ENCODE measurements around the gene TPGS2. TPM values are rescaled to one million over a fixed set of nuclear protein-coding genes. Genes with fewer than 3 reads are reported as not detected.
"Not testable (repeated sequence)": the region's sequence is repeated elsewhere in the genome, so short reads cannot be mapped to it uniquely, and the experiment has no call there.

TPGS2 gene, protein sequence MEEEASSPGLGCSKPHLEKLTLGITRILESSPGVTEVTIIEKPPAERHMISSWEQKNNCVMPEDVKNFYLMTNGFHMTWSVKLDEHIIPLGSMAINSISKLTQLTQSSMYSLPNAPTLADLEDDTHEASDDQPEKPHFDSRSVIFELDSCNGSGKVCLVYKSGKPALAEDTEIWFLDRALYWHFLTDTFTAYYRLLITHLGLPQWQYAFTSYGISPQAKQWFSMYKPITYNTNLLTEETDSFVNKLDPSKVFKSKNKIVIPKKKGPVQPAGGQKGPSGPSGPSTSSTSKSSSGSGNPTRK
- total RNA-seq (45.6 TPM), polyA plus RNA-seq (100 to 1,000 TPM in 1 of 4 donors, 10 to 100 TPM in 3; 69.1 to 107 (median 75.2) TPM)

DNA sequence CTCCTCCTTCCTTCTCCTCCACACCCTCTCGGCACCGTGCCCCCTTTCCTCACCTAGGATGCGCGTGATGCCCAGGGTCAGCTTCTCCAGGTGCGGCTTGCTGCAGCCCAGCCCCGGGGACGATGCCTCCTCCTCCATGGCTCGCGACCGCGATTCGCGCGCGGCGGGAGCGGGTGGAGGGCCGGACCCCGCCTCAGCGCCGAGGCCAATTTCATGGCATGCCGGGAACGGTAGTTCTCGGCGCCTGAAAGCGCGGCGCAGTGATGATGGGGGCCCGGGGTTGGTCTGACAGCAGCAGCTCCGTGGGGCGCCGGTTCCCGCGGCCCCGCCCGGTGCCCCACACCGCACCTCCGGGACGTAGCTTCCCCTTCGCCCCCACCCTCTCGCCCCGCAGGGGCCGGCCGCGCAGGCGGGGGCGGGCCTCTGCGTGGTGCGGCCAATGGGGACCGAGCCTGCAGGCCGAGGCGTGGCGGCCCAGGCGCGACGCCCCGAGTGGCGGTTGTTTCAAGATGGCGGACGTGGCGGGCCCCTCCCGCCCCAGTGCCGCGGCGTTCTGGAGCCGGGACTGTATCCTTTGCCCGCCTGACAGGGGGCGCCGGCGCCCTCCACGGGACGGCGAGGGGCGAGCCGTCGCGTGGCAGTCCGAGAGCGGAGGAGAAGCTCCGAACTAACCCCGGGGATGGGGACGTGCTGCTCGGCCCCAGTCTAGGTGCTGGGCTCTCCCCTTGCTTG lies at the start of gene TPGS2, which contains the start of gene KIAA1328:
Gene TPGS2 (minus strand): TSS at position 373 of the 732 bp plus-strand sequence. CDS start 235 bp downstream, at position 138.
Gene KIAA1328 (plus strand): TSS at position 498 of the 732 bp plus-strand sequence. CDS start 12 bp downstream, at position 510.
- Histone ChIP-seq H3K27me3 (ENCODE audit: control insufficient read depth, insufficient read depth, low read length) (no peaks in the 10 kb centered on the region), H3K27ac (ENCODE audit: insufficient read depth, low read length, poor library complexity, severe bottlenecking) (peak within 1 kb of the TSS; percentile 78), H3K4me3 (ENCODE audit: low read depth, low read length) (peak within 1 kb of the TSS; percentile 90), H3K9me3 (ENCODE audit: control insufficient read depth in 2 of 2, low read length in 2 of 2) (no peaks in the 10 kb centered on the region), H3K36me3 (ENCODE audit: control insufficient read depth, insufficient read depth, low read length) (no peaks in the 10 kb centered on the region), H3K4me1 (ENCODE audit: control insufficient read depth, insufficient read depth, low read length, poor library complexity, severe bottlenecking) (peaks cover 29% of the 10 kb centered on the region)
- H3K36me3 Mint-ChIP-seq, result peaks cover 7% of the 10 kb centered on the region
- DNase-seq (peak; percentile 87 to 93 (median 88)), ATAC-seq (ENCODE audit: low read depth in 2 of 2) (peak; percentile 89 to 91)
- peaks cover 32 to 57% (median 42%) of the 10 kb centered on the region in 4 donors for H3K4me1 Mint-ChIP-seq
- H3K4me3 Mint-ChIP-seq, result peak within 1 kb of the TSS; percentile 93 to 98 (median 96)
- peaks cover 0 to 2% (median 0%) of the 10 kb centered on the region in 7 donors for H3K9me3 Mint-ChIP-seq
- H3K27me3 Mint-ChIP-seq, result no peaks in the 10 kb centered on the region
- H3K27ac Mint-ChIP-seq, result peak within 1 kb of the TSS; percentile 92 to 96 (median 94)

DNA sequence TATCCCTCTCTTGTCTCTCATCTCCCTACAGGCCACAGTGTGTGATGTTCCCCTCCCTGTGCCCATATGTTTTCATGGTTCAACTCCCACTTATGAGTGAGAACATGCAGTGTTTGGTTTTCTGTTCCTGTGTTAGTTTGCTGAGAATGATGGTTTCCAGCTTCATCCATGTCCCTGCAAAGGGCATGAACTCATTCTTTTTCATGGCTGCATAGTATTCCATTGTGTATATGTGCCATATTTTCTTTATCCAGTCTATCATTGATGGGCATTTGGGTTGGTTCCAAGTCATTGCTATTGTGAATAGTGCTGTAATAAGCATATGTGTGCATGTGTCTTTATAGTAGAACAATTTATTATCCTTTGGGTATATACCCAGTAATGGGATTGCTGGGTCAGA lies 45.0 kb upstream of the TPGS2 start:
- ATAC-seq (ENCODE audit: low read depth in 2 of 2); H3K4me1 ChIP-seq (ENCODE audit: control insufficient read depth, insufficient read depth, low read length, poor library complexity, severe bottlenecking); H3K36me3 ChIP-seq (ENCODE audit: control insufficient read depth, insufficient read depth, low read length); H3K9me3 ChIP-seq (ENCODE audit: control insufficient read depth in 2 of 2, low read length in 2 of 2); H3K27me3 Mint-ChIP-seq; H3K9me3 Mint-ChIP-seq; H3K27ac ChIP-seq (ENCODE audit: insufficient read depth, low read length, poor library complexity, severe bottlenecking); H3K4me3 ChIP-seq (ENCODE audit: low read depth, low read length); DNase-seq; H3K27me3 ChIP-seq (ENCODE audit: control insufficient read depth, insufficient read depth, low read length); H3K4me3 Mint-ChIP-seq: not testable (repeated sequence)
- H3K36me3 Mint-ChIP-seq, result peaks cover 45% of the 10 kb centered on the region
- H3K27ac Mint-ChIP-seq, result peak overlapping the region in 1 of 3 donors; percentile 6
- H3K4me1 Mint-ChIP-seq, result peaks cover 0 to 20% (median 4%) of the 10 kb centered on the region in 4 donors

DNA sequence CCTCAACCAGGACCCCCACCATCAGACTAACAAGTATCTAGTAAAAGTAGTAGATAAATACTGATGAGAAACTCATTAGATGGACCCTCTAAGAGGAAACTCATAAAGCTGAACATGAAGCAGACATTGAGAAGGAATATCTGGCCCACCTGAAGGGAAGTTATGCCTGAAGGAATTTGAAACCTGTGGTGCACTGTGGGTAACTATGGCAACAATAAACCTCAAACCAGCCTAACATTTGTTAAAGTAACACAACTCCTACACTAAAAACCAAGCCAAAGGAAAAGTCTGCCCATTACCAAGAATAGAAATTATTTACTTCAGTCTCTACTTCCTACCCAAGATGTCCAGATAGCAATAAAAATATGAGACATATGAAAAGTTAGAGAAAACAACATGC lies 43.5 kb upstream of the TPGS2 start:
- Histone ChIP-seq H3K27ac (ENCODE audit: insufficient read depth, low read length, poor library complexity, severe bottlenecking) (no peak overlapping the region), H3K9me3 (ENCODE audit: control insufficient read depth in 2 of 2, low read length in 2 of 2) (no peaks in the 10 kb centered on the region), H3K36me3 (ENCODE audit: control insufficient read depth, insufficient read depth, low read length) (no peaks in the 10 kb centered on the region), H3K4me1 (ENCODE audit: control insufficient read depth, insufficient read depth, low read length, poor library complexity, severe bottlenecking) (no peaks in the 10 kb centered on the region), H3K27me3 (ENCODE audit: control insufficient read depth, insufficient read depth, low read length) (no peaks in the 10 kb centered on the region), H3K4me3 (ENCODE audit: low read depth, low read length) (no peak overlapping the region)
- peaks cover 0 to 7% (median 3%) of the 10 kb centered on the region in 7 donors for H3K9me3 Mint-ChIP-seq
- H3K36me3 Mint-ChIP-seq, result peaks cover 37% of the 10 kb centered on the region
- ATAC-seq (ENCODE audit: low read depth in 2 of 2) (no peak), DNase-seq (no peak)
- no peak overlapping the region for H3K4me3 Mint-ChIP-seq
- H3K27ac Mint-ChIP-seq, result no peak overlapping the region
- H3K4me1 Mint-ChIP-seq, result peaks cover 0 to 20% (median 4%) of the 10 kb centered on the region in 4 donors
- H3K27me3 Mint-ChIP-seq, result no peaks in the 10 kb centered on the region

DNA sequence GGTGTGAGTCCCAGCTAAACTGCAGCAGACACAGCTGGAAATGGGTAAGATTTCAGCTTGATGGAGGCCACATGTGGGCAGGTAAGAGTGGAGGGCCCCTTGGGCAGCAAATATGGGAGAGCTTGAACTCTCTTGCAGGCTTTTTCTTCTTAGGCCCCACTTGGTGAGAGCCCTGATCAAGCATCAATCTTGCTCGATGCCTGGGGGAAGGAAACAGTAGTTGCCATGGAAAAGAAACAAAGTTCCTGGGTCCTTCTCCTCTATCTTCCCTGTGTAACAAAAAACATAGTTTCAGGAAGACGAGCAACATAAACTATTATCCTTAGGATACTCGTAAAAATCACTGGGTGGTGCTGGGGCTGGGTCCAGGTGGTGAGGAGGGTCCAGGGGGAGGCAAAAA lies 43.0 kb upstream of the TPGS2 start:
- Mint-ChIP-seq H3K36me3 (peaks cover 39% of the 10 kb centered on the region), H3K4me1 (peaks cover 0 to 16% (median 3%) of the 10 kb centered on the region in 4 donors), H3K27ac (no peak overlapping the region), H3K9me3 (peaks cover 0 to 7% (median 3%) of the 10 kb centered on the region in 7 donors), H3K4me3 (no peak overlapping the region), H3K27me3 (no peaks in the 10 kb centered on the region)
- no peaks in the 10 kb centered on the region for H3K27me3 ChIP-seq (ENCODE audit: control insufficient read depth, insufficient read depth, low read length)
- H3K4me3 ChIP-seq (ENCODE audit: low read depth, low read length), result no peak overlapping the region
- H3K36me3 ChIP-seq (ENCODE audit: control insufficient read depth, insufficient read depth, low read length), result no peaks in the 10 kb centered on the region
- H3K4me1 ChIP-seq (ENCODE audit: control insufficient read depth, insufficient read depth, low read length, poor library complexity, severe bottlenecking), result no peaks in the 10 kb centered on the region
- no peak overlapping the region for H3K27ac ChIP-seq (ENCODE audit: insufficient read depth, low read length, poor library complexity, severe bottlenecking)
- no peaks in the 10 kb centered on the region for H3K9me3 ChIP-seq (ENCODE audit: control insufficient read depth in 2 of 2, low read length in 2 of 2)
- ATAC-seq (ENCODE audit: low read depth in 2 of 2) (no peak), DNase-seq (no peak)

DNA sequence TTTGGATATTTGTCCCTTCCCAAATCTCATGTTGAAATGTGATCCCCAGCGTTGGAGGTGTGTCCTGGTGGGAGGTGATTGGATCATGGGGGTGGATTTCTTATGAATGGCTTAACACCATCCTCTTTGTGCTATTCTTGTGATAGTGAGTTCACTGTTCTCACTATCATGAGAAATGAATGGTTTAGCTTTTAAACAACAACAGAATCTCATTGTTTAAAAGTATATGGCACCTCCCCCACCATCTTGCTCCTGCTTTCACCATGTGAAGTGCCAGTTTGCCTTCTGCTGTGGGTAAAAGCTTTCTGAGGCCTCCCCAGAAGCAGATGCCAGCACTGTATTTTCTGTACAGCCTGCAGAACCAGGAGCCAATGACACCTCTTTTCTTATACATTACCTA lies 38.3 kb upstream of the TPGS2 start:
- H3K9me3 ChIP-seq (ENCODE audit: control insufficient read depth in 2 of 2, low read length in 2 of 2), result no peaks in the 10 kb centered on the region
- H3K27me3 ChIP-seq (ENCODE audit: control insufficient read depth, insufficient read depth, low read length), result no peaks in the 10 kb centered on the region
- H3K36me3 ChIP-seq (ENCODE audit: control insufficient read depth, insufficient read depth, low read length), result no peaks in the 10 kb centered on the region
- Mint-ChIP-seq H3K27ac (no peak overlapping the region), H3K4me1 (peaks cover 1 to 24% (median 7%) of the 10 kb centered on the region in 4 donors), H3K4me3 (no peak overlapping the region), H3K36me3 (peaks cover 47% of the 10 kb centered on the region), H3K27me3 (no peaks in the 10 kb centered on the region), H3K9me3 (peaks cover 0 to 1% (median 0%) of the 10 kb centered on the region in 7 donors)
- no peak overlapping the region for H3K4me3 ChIP-seq (ENCODE audit: low read depth, low read length)
- DNase-seq (no peak), ATAC-seq (ENCODE audit: low read depth in 2 of 2) (no peak)
- no peaks in the 10 kb centered on the region for H3K4me1 ChIP-seq (ENCODE audit: control insufficient read depth, insufficient read depth, low read length, poor library complexity, severe bottlenecking)
- no peak overlapping the region for H3K27ac ChIP-seq (ENCODE audit: insufficient read depth, low read length, poor library complexity, severe bottlenecking)

DNA sequence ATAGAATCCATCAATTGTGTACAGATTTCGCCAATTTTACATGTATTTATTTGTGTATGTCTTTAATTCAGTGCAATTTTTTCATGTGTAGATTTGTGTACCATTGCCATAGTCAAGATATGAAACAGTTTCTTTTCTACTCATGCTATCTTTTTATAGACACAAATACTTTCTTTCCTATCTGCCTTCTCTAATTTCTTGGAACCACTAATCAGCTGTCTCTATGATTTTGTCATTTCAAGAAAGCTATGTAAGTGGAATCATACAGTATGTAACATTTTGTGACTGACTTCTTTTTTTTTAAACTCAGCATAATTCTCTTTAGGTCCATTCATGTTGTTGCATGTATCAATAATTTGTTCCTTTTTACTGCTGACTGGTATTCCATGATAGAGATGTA lies 33.4 kb upstream of the TPGS2 start:
- H3K4me1 Mint-ChIP-seq, result peaks cover 0 to 31% (median 7%) of the 10 kb centered on the region in 4 donors
- DNase-seq (peak in 1 of 3 donors; percentile 23), ATAC-seq (ENCODE audit: low read depth in 2 of 2) (no peak)
- no peaks in the 10 kb centered on the region for H3K27me3 Mint-ChIP-seq
- no peak overlapping the region for H3K27ac Mint-ChIP-seq
- no peak overlapping the region for H3K27ac ChIP-seq (ENCODE audit: insufficient read depth, low read length, poor library complexity, severe bottlenecking)
- no peak overlapping the region for H3K4me3 Mint-ChIP-seq
- H3K36me3 Mint-ChIP-seq, result peaks cover 48% of the 10 kb centered on the region
- H3K36me3 ChIP-seq (ENCODE audit: control insufficient read depth, insufficient read depth, low read length), result peaks cover 8% of the 10 kb centered on the region
- H3K4me1 ChIP-seq (ENCODE audit: control insufficient read depth, insufficient read depth, low read length, poor library complexity, severe bottlenecking), result no peaks in the 10 kb centered on the region
- no peak overlapping the region for H3K4me3 ChIP-seq (ENCODE audit: low read depth, low read length)
- no peaks in the 10 kb centered on the region for H3K9me3 ChIP-seq (ENCODE audit: control insufficient read depth in 2 of 2, low read length in 2 of 2)
- no peaks in the 10 kb centered on the region for H3K27me3 ChIP-seq (ENCODE audit: control insufficient read depth, insufficient read depth, low read length)
- peaks cover 0 to 3% (median 0%) of the 10 kb centered on the region in 7 donors for H3K9me3 Mint-ChIP-seq

DNA sequence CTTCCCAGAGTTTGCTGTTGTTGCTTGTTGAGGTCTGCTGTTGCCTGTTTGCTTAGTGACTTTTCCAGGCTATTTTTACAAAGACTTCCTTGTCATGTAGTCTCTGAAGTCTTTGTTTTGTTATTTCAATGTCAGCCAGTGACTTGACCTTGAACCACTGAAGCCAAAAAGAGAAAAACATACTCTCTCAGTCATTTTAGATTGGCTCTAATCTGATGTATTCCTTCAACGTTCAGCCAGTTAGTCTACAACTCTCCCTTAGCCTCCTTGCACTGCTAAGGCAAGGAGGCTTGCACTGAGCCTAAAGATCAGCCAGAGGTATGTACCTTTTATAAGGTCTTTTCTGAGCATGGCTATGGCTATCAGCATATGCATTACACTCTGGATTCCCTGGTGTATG lies 28.0 kb upstream of the TPGS2 start:
- H3K4me3 ChIP-seq (ENCODE audit: low read depth, low read length), result no peak overlapping the region
- no peaks in the 10 kb centered on the region for H3K4me1 ChIP-seq (ENCODE audit: control insufficient read depth, insufficient read depth, low read length, poor library complexity, severe bottlenecking)
- H3K36me3 Mint-ChIP-seq, result peaks cover 55% of the 10 kb centered on the region
- H3K27me3 ChIP-seq (ENCODE audit: control insufficient read depth, insufficient read depth, low read length), result no peaks in the 10 kb centered on the region
- peaks cover 0 to 16% (median 3%) of the 10 kb centered on the region in 4 donors for H3K4me1 Mint-ChIP-seq
- H3K9me3 ChIP-seq (ENCODE audit: control insufficient read depth in 2 of 2, low read length in 2 of 2), result peaks cover 8 to 9% of the 10 kb centered on the region in 2 experiments
- H3K4me3 Mint-ChIP-seq, result no peak overlapping the region
- no peak overlapping the region for H3K27ac ChIP-seq (ENCODE audit: insufficient read depth, low read length, poor library complexity, severe bottlenecking)
- peaks cover 0 to 14% (median 4%) of the 10 kb centered on the region in 7 donors for H3K9me3 Mint-ChIP-seq
- no peak for DNase-seq
- no peak overlapping the region for H3K27ac Mint-ChIP-seq
- H3K36me3 ChIP-seq (ENCODE audit: control insufficient read depth, insufficient read depth, low read length), result peaks cover 14% of the 10 kb centered on the region
- ATAC-seq (ENCODE audit: low read depth in 2 of 2), result no peak
- H3K27me3 Mint-ChIP-seq, result no peaks in the 10 kb centered on the region
